Suppressor macrophage (primary cell): ENCODE measurements around the gene GPR37L1.
"Not testable (repeated sequence)": the region's sequence is repeated elsewhere in the genome, so short reads cannot be mapped to it uniquely, and the experiment has no call there.

Source experiments
- DNase-seq, 4 experiments: peaks; one replicate each; pipeline ENCODE4 v3.0.0-alpha.2; 2020 to 2022

Gene GPR37L1

GRCh38 chr1:202133989-202134388, 11.3 kb downstream of the GPR37L1 start:
- no peak for DNase-seq

GRCh38 chr1:202134645-202135172, 12.0 kb downstream of the GPR37L1 start:
- DNase-seq: no peak

GRCh38 chr1:202135221-202135721, 12.6 kb downstream of the GPR37L1 start:
- DNase-seq: peak; percentile 61 to 76 (median 70)

GRCh38 chr1:202140833-202141232, 18.1 kb downstream of the GPR37L1 start:
- DNase-seq: no peak

- not testable (repeated sequence) for DNase-seq
Observed at GRCh38 chr1:202141468-202141867, 18.8 kb downstream of the GPR37L1 start.

GRCh38 chr1:202143011-202143767, 20.5 kb downstream of the GPR37L1 start:
- peak; percentile 71 to 84 (median 84) for DNase-seq

GRCh38 chr1:202143768-202144401, 21.2 kb downstream of the GPR37L1 start:
- peak; percentile 47 to 82 (median 70) for DNase-seq

- DNase-seq: peak; percentile 57 to 88 (median 74)
Observed at GRCh38 chr1:202144402-202145067, 21.8 kb downstream of the GPR37L1 start, which contains the start of gene ARL8A. Gene ARL8A, minus strand, starts transcription at chr1:202144737. Its CDS starts 165 bp downstream, at chr1:202144572.

GRCh38 chr1:202145068-202145743, 22.5 kb downstream of the GPR37L1 start:
- DNase-seq: no peak

GRCh38 chr1:202145744-202146140, 23.0 kb downstream of the GPR37L1 start:
- not testable (repeated sequence) for DNase-seq

GRCh38 chr1:202146279-202146678, 23.6 kb downstream of the GPR37L1 start:
- no peak for DNase-seq

- DNase-seq: no peak
Observed at GRCh38 chr1:202146993-202147392, 24.3 kb downstream of the GPR37L1 start.

- DNase-seq: no peak
Observed at GRCh38 chr1:202148391-202148790, 25.7 kb downstream of the GPR37L1 start.

GRCh38 chr1:202149566-202149965, 26.8 kb downstream of the GPR37L1 start:
- no peak for DNase-seq

GRCh38 chr1:202150187-202150586, 27.5 kb downstream of the GPR37L1 start:
- no peak for DNase-seq

- no peak for DNase-seq
Observed at GRCh38 chr1:202150602-202151001, 27.9 kb downstream of the GPR37L1 start.

GRCh38 chr1:202151045-202151444, 28.3 kb downstream of the GPR37L1 start:
- DNase-seq: no peak

- no peak for DNase-seq
Observed at GRCh38 chr1:202152399-202152798, 29.7 kb downstream of the GPR37L1 start.

GRCh38 chr1:202153284-202153683, 30.6 kb downstream of the GPR37L1 start:
- no peak for DNase-seq

- DNase-seq: no peak
Observed at GRCh38 chr1:202154148-202154765, 31.5 kb downstream of the GPR37L1 start.

GRCh38 chr1:202154766-202155477, 32.2 kb downstream of the GPR37L1 start:
- peak in 3 of 4 experiments; percentile 61 to 71 (median 68) for DNase-seq
